ENCODE data around the gene ZNF101.

ZNF101 gene

GRCh38 chr19:19721896-19722295, 53.3 kb downstream of the ZNF101 start:
- no peak for DNase-seq

GRCh38 chr19:19732579-19733501, 64.2 kb downstream of the ZNF101 start, which contains the start of gene ZNF14:
TSS of gene ZNF14 (minus strand) at chr19:19733112. CDS start at chr19:19732958, 154 bp downstream.
- peak; percentile 95 for DNase-seq

All from NCI-H748 treated with DMSO at 0.1 percent for 48 hours (cell line).